Activated naive CD4-positive, alpha-beta T cell treated with Interleukin-2 at 50 U/mL for 16 hours (primary cell): ENCODE results near the gene LGR5.

Experiments
- DNase-seq: peaks from one replicate; pipeline ENCODE4 v3.0.0-alpha.2; 2020

Gene LGR5

DNA sequence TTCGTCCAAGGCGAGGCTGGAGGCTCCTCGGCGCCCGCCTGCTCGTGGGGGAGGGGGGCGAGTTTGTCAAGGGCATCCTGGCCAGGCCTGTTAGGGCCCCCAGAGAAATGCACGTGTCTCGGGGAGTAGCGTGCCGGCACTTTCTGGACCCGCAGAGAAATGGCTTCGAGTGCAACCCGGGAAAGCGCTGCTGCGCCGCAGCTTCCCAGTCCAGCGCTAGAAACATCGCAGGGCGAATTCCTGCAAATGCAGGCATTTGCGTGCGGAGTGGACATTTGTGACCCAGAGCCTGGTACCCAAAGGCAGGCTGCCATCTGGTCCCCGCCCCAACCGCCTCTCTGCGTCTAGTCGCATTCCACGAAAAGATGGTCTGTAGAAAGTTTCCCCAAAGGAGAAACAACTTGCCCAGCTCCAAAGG is 756 bp downstream of the LGR5 start:
- DNase-seq: no peak

GRCh38 chr12:71440763-71441748 is 1.5 kb downstream of the LGR5 start:
- DNase-seq: no peak

DNA sequence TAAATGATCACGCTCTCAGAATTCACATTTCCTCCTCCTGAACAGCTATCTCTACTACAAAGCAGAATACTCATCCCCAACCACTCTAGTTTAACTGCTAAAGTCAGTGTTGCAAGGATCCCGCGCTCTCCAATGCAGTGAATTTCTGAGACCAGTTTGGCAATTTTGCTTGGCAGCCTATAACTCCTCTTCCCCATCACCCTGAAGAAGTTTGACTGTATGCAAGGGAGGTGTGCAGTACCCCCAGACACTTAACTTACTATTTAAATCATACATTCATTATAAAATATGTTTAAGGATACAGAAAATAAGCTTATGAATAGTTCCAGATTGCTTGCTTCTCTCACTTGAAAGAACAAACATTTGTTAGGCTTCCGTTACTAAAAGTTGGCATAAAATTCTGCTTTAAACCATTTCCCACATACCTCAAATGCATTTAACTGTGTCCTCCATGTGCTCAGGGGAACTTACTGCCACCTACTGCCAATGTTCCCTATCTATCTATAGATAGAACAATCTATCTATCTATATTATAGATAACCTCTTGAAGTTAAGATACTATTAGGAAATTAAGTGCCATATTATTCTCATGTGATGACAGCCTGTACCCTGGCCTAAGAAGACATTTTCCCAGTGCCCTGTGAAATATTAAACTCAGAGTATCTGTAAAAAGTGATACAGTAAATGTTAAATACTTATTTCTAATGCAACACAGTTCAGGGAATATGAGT is 2.4 kb downstream of the LGR5 start:
- no peak for DNase-seq

DNA sequence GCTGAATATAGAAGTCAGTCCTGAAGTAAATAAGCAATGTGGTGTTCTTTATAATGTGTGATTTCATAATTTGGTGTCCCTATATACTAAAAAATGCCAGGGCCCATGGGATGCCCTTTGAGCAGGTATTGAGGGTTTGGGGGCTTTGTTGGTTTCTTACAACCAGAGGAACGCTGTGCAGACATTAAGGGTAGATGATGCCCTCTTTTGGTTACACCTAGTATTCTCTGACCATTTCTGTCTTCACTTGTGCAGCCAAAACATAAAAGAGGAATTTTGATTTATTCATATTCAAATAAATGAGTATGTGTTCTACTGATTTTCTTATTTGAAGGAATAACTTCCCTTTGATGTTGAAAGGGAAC is 3.0 kb downstream of the LGR5 start:
- no peak for DNase-seq

DNA sequence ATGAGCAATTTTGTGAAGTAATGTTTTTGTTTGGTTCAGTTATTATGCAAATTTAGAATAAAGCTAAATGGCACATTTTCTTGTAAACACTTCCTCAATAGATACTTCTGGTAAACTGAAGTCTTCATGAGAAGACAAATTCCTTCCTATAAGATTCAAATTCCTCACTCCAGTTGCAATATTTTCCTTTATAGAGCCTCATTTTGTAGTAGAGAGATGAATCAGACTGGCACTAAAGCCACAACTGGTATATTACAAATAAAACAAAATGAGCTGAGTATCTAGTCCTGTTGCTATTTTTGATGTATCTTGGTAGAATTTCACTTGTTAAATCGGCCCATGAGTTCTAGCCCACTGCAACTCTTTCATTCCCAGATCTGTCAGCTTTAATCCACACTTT is 5.5 kb downstream of the LGR5 start:
- no peak for DNase-seq

- no peak for DNase-seq
Observed at GRCh38 chr12:71447691-71448132, 8.1 kb downstream of the LGR5 start.

GRCh38 chr12:71448150-71448581 is 8.6 kb downstream of the LGR5 start:
- no peak for DNase-seq

DNA sequence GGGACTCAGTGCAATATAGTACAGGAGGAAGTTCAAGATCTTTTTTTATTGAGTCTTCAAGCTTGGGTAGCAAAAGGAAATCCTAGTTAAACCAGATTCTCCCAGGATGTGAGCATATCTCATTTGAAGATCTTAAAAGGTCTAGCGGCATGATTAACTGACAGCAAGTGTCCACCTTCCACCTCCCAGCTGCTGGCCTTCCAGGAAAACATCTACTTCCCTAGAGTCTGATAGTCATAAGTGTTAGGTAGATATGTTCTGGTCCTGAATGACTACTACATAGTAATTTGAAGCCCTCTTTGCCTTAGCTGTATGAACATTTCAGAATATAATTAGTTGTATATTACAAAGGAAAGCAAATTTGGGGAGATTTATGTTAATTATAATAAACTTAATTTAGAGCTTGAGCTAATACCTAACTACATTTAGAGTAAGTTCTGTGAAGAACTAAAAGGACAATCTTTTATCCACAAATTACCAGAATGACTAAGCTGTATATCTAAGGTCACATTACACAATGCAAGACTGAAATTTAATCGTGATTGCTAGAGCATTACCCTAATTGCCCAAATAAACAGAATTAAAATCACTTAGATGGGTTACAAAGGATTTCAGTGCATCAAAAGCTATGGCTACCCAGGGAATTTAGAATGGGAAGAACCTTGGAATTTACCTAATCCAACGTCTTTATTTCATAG is 9.9 kb downstream of the LGR5 start:
- DNase-seq: no peak

DNA sequence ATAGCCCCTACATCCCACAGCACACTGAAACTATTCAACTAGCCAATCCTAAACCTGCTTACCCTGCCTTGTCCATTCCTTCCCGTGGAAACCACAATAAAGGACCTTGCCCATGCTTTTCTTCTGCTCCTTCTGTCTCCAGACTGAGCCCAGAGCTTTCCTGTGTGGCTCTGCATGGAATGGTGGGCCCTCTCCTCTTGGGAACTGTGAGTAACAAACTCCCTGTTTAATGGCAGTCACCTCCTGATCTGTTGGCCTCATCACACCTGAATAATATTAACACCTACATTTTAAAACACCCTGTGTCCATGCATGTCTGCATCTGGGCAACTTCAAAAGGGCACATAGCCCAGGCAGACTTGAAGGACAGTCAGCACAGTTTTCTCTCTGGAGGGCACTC is 12.4 kb downstream of the LGR5 start:
- no peak for DNase-seq

- no peak for DNase-seq
Observed at GRCh38 chr12:71455028-71455737, 15.6 kb downstream of the LGR5 start.

DNA sequence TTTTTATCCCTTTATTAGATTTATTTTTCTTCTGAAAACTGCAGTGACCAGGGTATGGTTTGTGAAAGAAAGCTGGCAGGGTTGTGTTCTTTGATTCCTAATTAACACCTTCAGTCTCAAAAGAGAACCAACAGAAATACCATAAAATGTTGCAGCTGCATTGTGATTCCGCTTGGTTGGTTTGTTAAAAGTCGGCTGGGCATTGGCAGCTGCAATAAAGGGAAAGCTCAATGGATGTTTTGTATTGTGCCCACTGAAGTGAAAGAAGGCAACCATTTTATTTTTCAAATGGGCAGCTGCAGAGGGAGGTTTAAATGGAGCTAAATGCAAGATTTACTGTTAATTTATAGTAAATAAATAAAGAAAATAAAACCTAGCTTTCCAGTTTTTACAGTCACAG is 16.7 kb downstream of the LGR5 start:
- DNase-seq: no peak

- DNase-seq: no peak
Observed at GRCh38 chr12:71456990-71457389, 17.4 kb downstream of the LGR5 start.

DNA sequence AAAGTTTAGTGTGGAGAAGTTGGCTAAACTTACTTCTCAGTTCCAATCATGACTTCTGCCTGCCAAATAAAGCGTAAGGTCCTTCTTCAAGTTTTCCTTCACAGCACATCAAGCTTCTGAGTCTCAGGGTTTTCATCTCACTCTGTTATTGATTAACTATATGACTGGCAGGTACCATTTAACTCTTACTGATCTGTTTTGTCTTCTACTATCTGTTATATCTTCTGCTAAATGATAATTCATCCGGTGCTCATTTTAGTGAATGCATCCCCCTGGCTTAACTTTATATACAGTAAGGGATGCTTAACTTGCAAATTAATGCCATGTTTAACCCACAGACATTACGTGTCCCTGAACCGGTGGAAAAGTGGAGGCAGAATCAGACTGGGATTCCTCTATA is 20.7 kb downstream of the LGR5 start:
- DNase-seq: no peak

- DNase-seq: no peak
Observed at GRCh38 chr12:71460850-71461609, 21.4 kb downstream of the LGR5 start.

DNA sequence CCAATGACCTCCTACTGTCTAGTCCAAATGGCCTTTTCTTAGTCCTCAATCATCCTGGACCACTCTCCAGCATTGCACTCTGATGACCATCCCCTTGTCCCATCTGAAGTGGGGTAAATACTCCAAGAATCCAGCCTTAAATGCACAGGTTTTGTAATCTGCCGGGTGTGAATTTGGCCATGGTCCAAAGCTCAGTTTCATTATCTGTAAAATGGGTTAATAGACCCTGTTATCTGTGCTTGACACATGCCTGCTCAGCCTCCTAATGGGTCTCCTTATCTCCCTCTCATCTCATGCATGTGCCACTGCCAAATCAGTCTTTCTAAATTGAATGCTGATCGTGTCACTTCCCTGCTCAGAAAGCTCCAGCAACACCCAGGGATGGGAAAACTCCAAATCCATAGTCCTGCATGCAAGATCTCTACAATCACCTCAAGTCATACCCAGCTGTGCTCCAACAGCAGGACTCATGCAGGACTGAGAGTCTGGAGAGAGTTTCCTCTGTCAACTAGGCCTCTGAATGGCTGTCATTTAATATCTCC is 22.3 kb downstream of the LGR5 start:
- DNase-seq: no peak

GRCh38 chr12:71465796-71466195 is 26.2 kb downstream of the LGR5 start:
- no peak for DNase-seq

- DNase-seq: no peak
Observed at GRCh38 chr12:71469258-71469750, 29.7 kb downstream of the LGR5 start.

- no peak for DNase-seq
Observed at GRCh38 chr12:71472441-71472911, 32.9 kb downstream of the LGR5 start.

DNA sequence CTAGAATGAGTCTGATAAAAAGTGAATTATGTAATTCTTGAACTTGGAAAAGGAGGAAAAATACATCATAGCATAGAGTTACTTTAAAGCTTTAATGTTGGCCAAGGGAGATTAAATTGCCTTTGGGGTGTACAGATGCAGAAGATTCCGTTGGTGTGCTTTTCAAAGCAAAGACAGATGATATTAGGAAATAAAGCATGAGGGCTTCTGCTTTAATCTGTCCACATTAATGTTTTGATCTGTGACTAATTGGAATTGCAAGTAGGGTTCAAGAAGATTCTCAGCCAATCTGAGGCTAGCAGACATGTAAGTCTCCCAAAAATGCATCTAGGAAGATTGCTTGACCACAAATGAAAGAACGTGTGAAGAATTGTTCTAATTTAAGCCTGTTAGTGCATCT is 35.2 kb downstream of the LGR5 start:
- no peak for DNase-seq

- no peak for DNase-seq
Observed at GRCh38 chr12:71475280-71475679, 35.7 kb downstream of the LGR5 start.

- no peak for DNase-seq
Observed at GRCh38 chr12:71476513-71476912, 36.9 kb downstream of the LGR5 start.
